HG02884 (cell line): ENCODE measurements around the gene RTP4.

Experiments
- ATAC-seq: cut with Tn5 transposase; IDR thresholded peaks from one replicate; pipeline ENCODE4 v1.9.1; 2021; ENCODE audit warnings: mild to moderate bottlenecking, moderate library complexity; ENCODE audit not compliant: unreplicated experiment

RTP4 gene

GRCh38 chr3:187368251-187369088, at the start of gene RTP4:
Gene RTP4 (plus strand): TSS chr3:187368385. CDS start chr3:187368442, 57 bp downstream.
- ATAC-seq = peak; percentile 96

- no peak for ATAC-seq
Measured at GRCh38 chr3:187318819-187319616, 49.2 kb upstream of the RTP4 start.

- peak; percentile 80 for ATAC-seq
Measured at GRCh38 chr3:187319699-187320302, 48.4 kb upstream of the RTP4 start.

- ATAC-seq = no peak
Measured at GRCh38 chr3:187321766-187322165, 46.4 kb upstream of the RTP4 start.

GRCh38 chr3:187322291-187322690, 45.9 kb upstream of the RTP4 start:
- no peak for ATAC-seq

- no peak for ATAC-seq
Measured at GRCh38 chr3:187323091-187323490, 45.1 kb upstream of the RTP4 start.

GRCh38 chr3:187325632-187326031, 42.6 kb upstream of the RTP4 start:
- no peak for ATAC-seq

GRCh38 chr3:187327845-187328244, 40.3 kb upstream of the RTP4 start:
- ATAC-seq = no peak

- ATAC-seq = no peak
Measured at GRCh38 chr3:187328691-187329090, 39.5 kb upstream of the RTP4 start.

- ATAC-seq = no peak
Measured at GRCh38 chr3:187334904-187335303, 33.3 kb upstream of the RTP4 start.

- ATAC-seq = no peak
Measured at GRCh38 chr3:187336322-187336721, 31.9 kb upstream of the RTP4 start.

GRCh38 chr3:187340578-187340977, 27.6 kb upstream of the RTP4 start:
- no peak for ATAC-seq

- ATAC-seq = no peak
Measured at GRCh38 chr3:187342255-187342654, 25.9 kb upstream of the RTP4 start.

- no peak for ATAC-seq
Measured at GRCh38 chr3:187343670-187344069, 24.5 kb upstream of the RTP4 start.

GRCh38 chr3:187352581-187353575, 15.3 kb upstream of the RTP4 start:
- no peak for ATAC-seq

- no peak for ATAC-seq
Measured at GRCh38 chr3:187358068-187358467, 10.1 kb upstream of the RTP4 start.

GRCh38 chr3:187359798-187360486, 8.2 kb upstream of the RTP4 start:
- no peak for ATAC-seq

GRCh38 chr3:187360596-187360995, 7.6 kb upstream of the RTP4 start:
- no peak for ATAC-seq

GRCh38 chr3:187361835-187362234, 6.3 kb upstream of the RTP4 start:
- ATAC-seq = no peak
